Neural cell (in vitro differentiated cells): ENCODE data around the gene PTPRD. TPM values are rescaled to one million over a fixed set of nuclear protein-coding genes. Genes with fewer than 3 reads are reported as not detected.

Experiments
- H2AFZ ChIP-seq: fragments of 200-600, 300-800 bp; sonication (generic), shearing (Covaris generic); 2 replicates; pipeline ENCODE4 v1.6.0; 2014; ENCODE audit warnings: low read depth, mild to moderate bottlenecking, antibody characterized with exemption, low read length, moderate library complexity
- H3F3A ChIP-seq: fragments of 200-600 bp; shearing (Covaris generic); 2 replicates; pipeline ENCODE4 v1.6.1; 2016; ENCODE audit warnings: mild to moderate bottlenecking, moderate library complexity, mixed read lengths, antibody characterized with exemption, low read length; ENCODE audit not compliant: insufficient read depth, poor library complexity, severe bottlenecking
- H3K27ac ChIP-seq: fragments of 200-600, 300-800 bp; sonication (generic), shearing (Covaris generic); 2 replicates; pipeline ENCODE4 v1.5.1; 2014; ENCODE audit warnings: mild to moderate bottlenecking, low read length, moderate library complexity
- H3K27me3 ChIP-seq: fragments of 300-800, 200-600 bp; sonication (generic), shearing (Covaris generic); 2 replicates; pipeline ENCODE4 v1.6.0; 2014; ENCODE audit warnings: mild to moderate bottlenecking, low read depth, low read length, moderate library complexity; ENCODE audit not compliant: insufficient read depth
- H3K36me3 ChIP-seq: fragments of 300-800, 200-600 bp; sonication (generic), shearing (Covaris generic); 2 replicates; pipeline ENCODE4 v1.5.1; 2014; ENCODE audit warnings: mild to moderate bottlenecking, antibody characterized with exemption, low read length, moderate library complexity; ENCODE audit not compliant: insufficient read depth
- H3K4me2 ChIP-seq: fragments of 300-800, 200-600 bp; sonication (generic), shearing (Covaris generic); 2 replicates; pipeline ENCODE4 v1.6.0; 2014; ENCODE audit warnings: mild to moderate bottlenecking, low read length
- H3K4me3 ChIP-seq: fragments of 300-800, 200-600 bp; sonication (generic), shearing (Covaris generic); 2 replicates; pipeline ENCODE4 v1.5.1; 2014; ENCODE audit warnings: mild to moderate bottlenecking, low read length, moderate library complexity
- H3K79me2 ChIP-seq: fragments of 200-600 bp; shearing (Covaris generic); replicated peaks from 2 replicates; pipeline ENCODE4 v1.6.0; 2014; ENCODE audit warnings: mild to moderate bottlenecking, low read length, moderate library complexity; ENCODE audit not compliant: insufficient read depth
- H3K9ac ChIP-seq: fragments of 300-800, 200-600 bp; sonication (generic), shearing (Covaris generic); 2 replicates; pipeline ENCODE4 v1.6.1; 2016; ENCODE audit warnings: mild to moderate bottlenecking, low read length, mixed read lengths
- H3K9me2 ChIP-seq: fragments of 200-600 bp; shearing (Covaris generic); 2 replicates; pipeline ENCODE4 v1.6.1; 2016; ENCODE audit warnings: mild to moderate bottlenecking, low read length, mixed read lengths; ENCODE audit not compliant: insufficient read depth
- H3K9me3 ChIP-seq: fragments of 200-600, 300-800 bp; sonication (generic), shearing (Covaris generic); 2 replicates; pipeline ENCODE4 v1.6.1; 2016; ENCODE audit warnings: mild to moderate bottlenecking, mixed run types, low read length, moderate library complexity, mixed read lengths
- H4K20me1 ChIP-seq: fragments of 200-600 bp; shearing (Covaris generic); 2 replicates; pipeline ENCODE4 v1.6.1; 2016; ENCODE audit warnings: mild to moderate bottlenecking, mixed run types; ENCODE audit not compliant: insufficient read depth
- CTCF ChIP-seq: fragments of 450-650 bp; IDR thresholded peaks from 2 replicates; pipeline ENCODE4 v1.5.1; 2014; ENCODE audit warnings: antibody characterized with exemption, mild to moderate bottlenecking, moderate library complexity; ENCODE audit not compliant: poor library complexity, severe bottlenecking
- EP300 ChIP-seq: fragments of 450-650 bp; conservative IDR thresholded peaks from 2 replicates; pipeline ENCODE4 v1.6.1; 2014; ENCODE audit warnings: antibody characterized with exemption, mild to moderate bottlenecking, moderate library complexity; ENCODE audit not compliant: poor library complexity, severe bottlenecking
- EZH2 ChIP-seq: fragments of 200-600, 300-800 bp; shearing (Covaris generic), sonication (generic); IDR thresholded peaks from 2 replicates; pipeline ENCODE4 v1.6.1; 2014; ENCODE audit warnings: antibody characterized with exemption, low read length, borderline replicate concordance, mild to moderate bottlenecking; ENCODE audit not compliant: insufficient read depth, poor library complexity, severe bottlenecking
- MXI1 ChIP-seq: fragments of 450-650 bp; conservative IDR thresholded peaks from 2 replicates; pipeline ENCODE4 v1.6.1; 2014; ENCODE audit warnings: antibody characterized with exemption, mild to moderate bottlenecking; ENCODE audit not compliant: poor library complexity, severe bottlenecking
- POLR2AphosphoS5 ChIP-seq: IDR thresholded peaks from 2 replicates; pipeline ENCODE4 v1.6.1; 2012
- RAD21 ChIP-seq: fragments of 450-650 bp; conservative IDR thresholded peaks from 2 replicates; pipeline ENCODE4 v1.6.1; 2014; ENCODE audit warnings: antibody characterized with exemption, mild to moderate bottlenecking, moderate library complexity
- REST ChIP-seq: IDR thresholded peaks from 2 replicates; pipeline ENCODE4 v1.6.1; 2012; ENCODE audit warnings: borderline replicate concordance
- SMC3 ChIP-seq: fragments of 450-650 bp; conservative IDR thresholded peaks from 2 replicates; pipeline ENCODE4 v1.6.1; 2014; ENCODE audit warnings: antibody characterized with exemption, mild to moderate bottlenecking, moderate library complexity; ENCODE audit not compliant: poor library complexity
- TAF1 ChIP-seq: IDR thresholded peaks from 2 replicates; pipeline ENCODE4 v1.6.1; 2012; ENCODE audit warnings: low read depth
- polyA plus RNA-seq: library from polyadenylated mRNA; depleted of rRNA; stranded (reverse); fragments of >200 nt; gene quantifications from 2 replicates; pipeline ENCODE4 v1.2.3, GENCODE V29; 2014

PTPRD gene
- polyA plus RNA-seq, 1 donor from 2014 or later = 143 TPM

DNA sequence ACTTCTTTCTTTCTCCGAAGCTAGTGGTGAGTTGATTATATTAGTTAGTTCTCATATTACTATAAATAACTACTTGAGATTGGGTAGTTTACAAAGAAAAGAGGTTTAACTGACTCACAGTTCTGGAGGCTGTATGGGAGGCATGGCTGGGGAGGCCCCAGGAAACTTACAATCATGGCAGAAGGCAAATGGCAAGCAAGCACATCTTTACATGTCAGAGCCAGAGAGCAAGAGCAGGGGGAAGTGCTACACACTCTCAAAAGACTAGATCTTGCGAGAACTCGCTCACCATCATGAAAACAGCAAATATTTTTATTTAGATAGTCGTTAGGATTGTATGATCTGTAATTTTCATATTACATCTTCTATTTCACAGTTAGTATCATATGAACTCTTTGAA lies 711.2 kb downstream of the PTPRD start:
- no peaks in the 10 kb centered on the region for H3K9me2 ChIP-seq
- H3K79me2 ChIP-seq = no peaks in the 10 kb centered on the region
- no peaks in the 10 kb centered on the region for H3K9me3 ChIP-seq
- no peak overlapping the region for H3K4me2 ChIP-seq
- no peaks in the 10 kb centered on the region for H3K27me3 ChIP-seq
- H2AFZ ChIP-seq = no peak overlapping the region
- no peak overlapping the region for H3K27ac ChIP-seq
- no peaks in the 10 kb centered on the region for H3F3A ChIP-seq
- no peak overlapping the region for H3K4me3 ChIP-seq
- no peak overlapping the region for H3K9ac ChIP-seq
- no peak for TF ChIP-seq CTCF
- no peak for TF ChIP-seq REST
- no peak for TF ChIP-seq RAD21
- TF ChIP-seq EP300 = no peak
- TF ChIP-seq POLR2AphosphoS5 = no peak
- TF ChIP-seq EZH2 = no peak
- TF ChIP-seq TAF1 = no peak
- TF ChIP-seq MXI1 = no peak
- no peak for TF ChIP-seq SMC3
- H3K36me3 ChIP-seq = no peaks in the 10 kb centered on the region
- no peaks in the 10 kb centered on the region for H4K20me1 ChIP-seq

- no peaks in the 10 kb centered on the region for H4K20me1 ChIP-seq
Measured at GRCh38 chr9:9893837-9894236, 719.0 kb downstream of the PTPRD start.

DNA sequence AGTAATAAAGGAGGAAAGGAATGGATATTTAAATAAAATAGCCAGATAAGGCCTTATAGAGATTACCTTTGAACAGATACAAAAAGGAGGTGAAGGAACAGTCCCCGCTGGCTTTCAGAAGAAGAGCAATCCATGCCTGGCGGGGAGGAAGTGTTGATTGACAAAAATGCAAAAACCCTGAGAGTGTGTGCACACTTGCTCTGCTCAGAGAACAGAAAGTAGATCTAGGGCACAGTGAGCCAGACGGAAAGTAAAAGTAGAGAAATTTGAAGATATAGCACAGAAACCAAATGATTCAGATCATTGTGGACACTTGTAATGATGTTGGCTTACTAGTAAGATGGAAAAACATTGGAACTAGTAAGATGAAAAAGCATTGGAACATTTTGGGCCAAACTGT lies 720.6 kb downstream of the PTPRD start:
- no peak overlapping the region for H3K27ac ChIP-seq
- H3F3A ChIP-seq = no peaks in the 10 kb centered on the region
- H3K79me2 ChIP-seq = no peaks in the 10 kb centered on the region
- no peaks in the 10 kb centered on the region for H3K9me3 ChIP-seq
- no peak overlapping the region for H3K4me3 ChIP-seq
- TF ChIP-seq EZH2 (no peak), MXI1 (no peak), RAD21 (no peak)
- H4K20me1 ChIP-seq = no peaks in the 10 kb centered on the region
- no peaks in the 10 kb centered on the region for H3K36me3 ChIP-seq
- no peaks in the 10 kb centered on the region for H3K27me3 ChIP-seq
- no peak overlapping the region for H3K9ac ChIP-seq
- no peaks in the 10 kb centered on the region for H3K9me2 ChIP-seq
- H3K4me2 ChIP-seq = no peak overlapping the region
- H2AFZ ChIP-seq = no peak overlapping the region

More at GRCh38 chr9:9893837-9894236, 719.0 kb downstream of the PTPRD start:
- Histone ChIP-seq H3F3A (no peaks in the 10 kb centered on the region), H3K79me2 (no peaks in the 10 kb centered on the region), H3K4me3 (no peak overlapping the region), H3K27ac (no peak overlapping the region), H3K4me2 (no peak overlapping the region), H2AFZ (no peak overlapping the region), H3K9ac (no peak overlapping the region), H3K36me3 (no peaks in the 10 kb centered on the region), H3K27me3 (no peaks in the 10 kb centered on the region), H3K9me3 (no peaks in the 10 kb centered on the region), H3K9me2 (no peaks in the 10 kb centered on the region)
- TF ChIP-seq POLR2AphosphoS5 (no peak), TAF1 (no peak)
